SK-N-SH treated with all-trans-retinoic acid at 6 μM for 48 hours (cell line): ENCODE data around the gene MPZL3.

Experiments used
- ATAC-seq: fragments of 200-7000 bp; cut with Tn5 transposase; 3 replicates; pipeline ENCODE4 v1.9.1; 2020; ENCODE audit warnings: mild to moderate bottlenecking, moderate library complexity
- ARNTL ChIP-seq: fragments of 450-650 bp; formaldehyde crosslinking; IDR thresholded peaks from 2 replicates; pipeline ENCODE4 v1.5.0; 2020; ENCODE audit warnings: low read depth, mild to moderate bottlenecking, moderate library complexity, borderline replicate concordance
- BACH2 ChIP-seq: fragments of 250-450 bp; sonication (Bioruptor Pico); IDR thresholded peaks from 2 replicates; pipeline ENCODE4 v1.9.0; 2021; ENCODE audit warnings: mild to moderate bottlenecking, borderline replicate concordance
- CSDC2 ChIP-seq: fragments of 250-450 bp; sonication (Bioruptor Pico); IDR thresholded peaks from 2 replicates; pipeline ENCODE4 v1.5.0; 2020; ENCODE audit warnings: mild to moderate bottlenecking, moderate library complexity
- ESRRG ChIP-seq: fragments of 250-450 bp; sonication (Bioruptor Pico); IDR thresholded peaks from 2 replicates; pipeline ENCODE4 v1.6.1; 2021; ENCODE audit warnings: mild to moderate bottlenecking
- ISL1 ChIP-seq: fragments of 250-450 bp; sonication (Bioruptor Pico); IDR thresholded peaks from 2 replicates; pipeline ENCODE4 v2.1.2; 2022; ENCODE audit warnings: mild to moderate bottlenecking, moderate library complexity
- OSR1 ChIP-seq: fragments of 250-450 bp; sonication (Bioruptor Pico); IDR thresholded peaks from 2 replicates; pipeline ENCODE4 v1.8.0; 2022; ENCODE audit warnings: moderate library complexity, mild to moderate bottlenecking, inconsistent platforms
- PPARA ChIP-seq: fragments of 250-450 bp; sonication (Bioruptor Pico); IDR thresholded peaks from 2 replicates; pipeline ENCODE4 v1.5.0; 2020; ENCODE audit warnings: mild to moderate bottlenecking, borderline replicate concordance
- SNAI2 ChIP-seq: fragments of 250-450 bp; sonication (Bioruptor Pico); IDR thresholded peaks from 2 replicates; pipeline ENCODE4 v1.5.0; 2020; ENCODE audit warnings: mild to moderate bottlenecking, moderate library complexity
- TOX ChIP-seq: fragments of 250-450 bp; sonication (Bioruptor Pico); IDR thresholded peaks from 2 replicates; pipeline ENCODE4 v1.8.0; 2021; ENCODE audit warnings: mild to moderate bottlenecking, moderate library complexity, borderline replicate concordance
- ZC3H10 ChIP-seq: fragments of 250-450 bp; sonication (Bioruptor Pico); IDR thresholded peaks from 2 replicates; pipeline ENCODE4 v1.5.1; 2021; ENCODE audit warnings: mild to moderate bottlenecking, moderate library complexity
- ZFP3 ChIP-seq: fragments of 250-450 bp; sonication (Bioruptor Pico); IDR thresholded peaks from 2 replicates; pipeline ENCODE4 v1.5.0; 2020; ENCODE audit warnings: mild to moderate bottlenecking, moderate library complexity
- ZNF565 ChIP-seq: fragments of 450-650 bp; formaldehyde crosslinking; conservative IDR thresholded peaks from 2 replicates; pipeline ENCODE4 v1.5.0; 2020; ENCODE audit warnings: low read depth, mild to moderate bottlenecking, moderate library complexity
- ZNF70 ChIP-seq: fragments of 450-650 bp; formaldehyde crosslinking; IDR thresholded peaks from 2 replicates; pipeline ENCODE4 v1.5.0; 2020; ENCODE audit warnings: mild to moderate bottlenecking, moderate library complexity
- ZNF8 ChIP-seq: fragments of 450-650 bp; formaldehyde crosslinking; IDR thresholded peaks from 2 replicates; pipeline ENCODE4 v1.5.0; 2020; ENCODE audit warnings: mild to moderate bottlenecking, moderate library complexity
- TF ChIP-seq, protein P1 (sequence below): fragments of 250-450 bp; sonication (Bioruptor Pico); IDR thresholded peaks from 2 replicates; pipeline ENCODE4 v1.5.1; 2021; ENCODE audit warnings: mild to moderate bottlenecking, moderate library complexity
- TF ChIP-seq, protein P2 (sequence below): fragments of 250-450 bp; sonication (Bioruptor Pico); IDR thresholded peaks from 2 replicates; pipeline ENCODE4 v1.5.1; 2020; ENCODE audit warnings: low read depth, mild to moderate bottlenecking, moderate library complexity
- TF ChIP-seq, protein P3 (sequence below): fragments of 250-450 bp; sonication (Bioruptor Pico); IDR thresholded peaks from 2 replicates; pipeline ENCODE4 v1.8.0; 2020; ENCODE audit warnings: mild to moderate bottlenecking, moderate library complexity, borderline replicate concordance

Gene MPZL3

DNA sequence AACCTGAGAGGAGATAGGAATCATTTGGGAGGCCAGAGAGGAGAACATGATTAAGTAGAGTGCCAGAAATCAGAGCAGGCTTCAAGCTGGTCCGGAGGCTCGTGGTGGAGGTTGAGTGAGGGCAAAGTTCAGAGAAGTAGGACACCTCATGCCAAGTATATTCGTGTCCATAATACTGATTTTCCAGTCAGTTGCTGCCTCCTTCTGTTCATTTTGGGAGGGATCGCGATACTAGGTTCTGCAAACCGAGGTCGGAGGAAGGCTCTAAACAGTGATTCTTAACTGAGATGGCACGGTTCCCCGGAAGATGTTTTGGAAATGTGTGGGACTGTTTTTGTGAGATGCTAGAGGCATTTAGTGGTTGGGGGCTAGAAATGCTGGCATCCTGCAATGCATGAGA is 38.8 kb upstream of the MPZL3 start (continued):
- TF ChIP-seq, protein P1, sequence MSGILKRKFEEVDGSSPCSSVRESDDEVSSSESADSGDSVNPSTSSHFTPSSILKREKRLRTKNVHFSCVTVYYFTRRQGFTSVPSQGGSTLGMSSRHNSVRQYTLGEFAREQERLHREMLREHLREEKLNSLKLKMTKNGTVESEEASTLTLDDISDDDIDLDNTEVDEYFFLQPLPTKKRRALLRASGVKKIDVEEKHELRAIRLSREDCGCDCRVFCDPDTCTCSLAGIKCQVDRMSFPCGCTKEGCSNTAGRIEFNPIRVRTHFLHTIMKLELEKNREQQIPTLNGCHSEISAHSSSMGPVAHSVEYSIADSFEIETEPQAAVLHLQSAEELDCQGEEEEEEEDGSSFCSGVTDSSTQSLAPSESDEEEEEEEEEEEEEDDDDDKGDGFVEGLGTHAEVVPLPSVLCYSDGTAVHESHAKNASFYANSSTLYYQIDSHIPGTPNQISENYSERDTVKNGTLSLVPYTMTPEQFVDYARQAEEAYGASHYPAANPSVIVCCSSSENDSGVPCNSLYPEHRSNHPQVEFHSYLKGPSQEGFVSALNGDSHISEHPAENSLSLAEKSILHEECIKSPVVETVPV (CRISPR knock-in tag): no peak
- TF ChIP-seq, all 23 proteins: peak for 0

DNA sequence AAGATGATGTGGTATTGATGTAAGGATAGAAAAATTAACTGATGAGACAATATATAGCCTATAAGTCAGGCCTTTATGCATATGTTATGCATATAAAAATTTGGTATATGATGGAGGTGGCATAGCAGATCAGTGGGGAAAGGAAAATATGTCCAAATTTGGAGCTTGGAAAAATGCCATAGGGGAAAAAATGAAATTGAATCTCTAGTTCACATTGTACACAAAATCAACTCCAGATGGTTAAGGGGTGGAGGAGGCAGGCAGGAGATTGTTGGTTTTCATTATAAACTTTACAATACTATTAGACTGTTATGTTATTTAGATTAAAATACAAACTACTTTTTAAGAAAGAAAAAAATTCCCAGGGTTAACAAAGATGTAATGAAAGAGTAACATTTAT is 37.2 kb upstream of the MPZL3 start:
- ATAC-seq: no peak
- TF ChIP-seq ZNF70 (CRISPR knock-in tag) (no peak), ZNF8 (CRISPR knock-in tag) (no peak), BACH2 (CRISPR knock-in tag) (no peak)
- TF ChIP-seq, protein P1 (CRISPR knock-in tag): no peak
- TF ChIP-seq, protein P2, sequence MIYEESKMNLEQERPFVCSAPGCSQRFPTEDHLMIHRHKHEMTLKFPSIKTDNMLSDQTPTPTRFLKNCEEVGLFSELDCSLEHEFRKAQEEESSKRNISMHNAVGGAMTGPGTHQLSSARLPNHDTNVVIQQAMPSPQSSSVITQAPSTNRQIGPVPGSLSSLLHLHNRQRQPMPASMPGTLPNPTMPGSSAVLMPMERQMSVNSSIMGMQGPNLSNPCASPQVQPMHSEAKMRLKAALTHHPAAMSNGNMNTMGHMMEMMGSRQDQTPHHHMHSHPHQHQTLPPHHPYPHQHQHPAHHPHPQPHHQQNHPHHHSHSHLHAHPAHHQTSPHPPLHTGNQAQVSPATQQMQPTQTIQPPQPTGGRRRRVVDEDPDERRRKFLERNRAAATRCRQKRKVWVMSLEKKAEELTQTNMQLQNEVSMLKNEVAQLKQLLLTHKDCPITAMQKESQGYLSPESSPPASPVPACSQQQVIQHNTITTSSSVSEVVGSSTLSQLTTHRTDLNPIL (CRISPR knock-in tag): no peak

DNA sequence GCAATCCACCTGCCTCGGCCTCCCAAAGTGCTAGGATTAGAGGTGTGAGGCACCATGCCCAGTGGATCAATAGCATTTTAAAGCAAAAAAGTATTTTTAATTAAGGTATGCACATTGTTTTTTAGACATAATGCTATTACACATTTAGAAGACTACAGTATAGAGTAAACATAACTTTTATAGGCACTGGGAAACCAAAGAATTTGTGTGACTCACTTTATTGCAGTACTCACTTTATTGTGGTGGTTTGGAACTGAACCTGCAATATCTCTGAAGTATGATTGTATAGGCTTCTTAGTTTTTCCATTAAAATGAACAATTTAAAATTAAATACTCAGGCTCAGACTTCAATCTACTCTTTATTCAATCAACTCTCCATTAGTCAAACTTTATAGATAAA is 34.8 kb upstream of the MPZL3 start:
- TF ChIP-seq ESRRG (no peak), ZC3H10 (CRISPR knock-in tag) (no peak), ARNTL (CRISPR knock-in tag) (no peak), OSR1 (CRISPR knock-in tag) (no peak), SNAI2 (CRISPR knock-in tag) (no peak), PPARA (no peak), ZFP3 (no peak), TOX (CRISPR knock-in tag) (no peak), ZNF565 (CRISPR knock-in tag) (no peak), ZNF8 (CRISPR knock-in tag) (no peak), ISL1 (CRISPR knock-in tag) (no peak), CSDC2 (CRISPR knock-in tag) (no peak), ZNF70 (CRISPR knock-in tag) (no peak)
- TF ChIP-seq, protein P3, sequence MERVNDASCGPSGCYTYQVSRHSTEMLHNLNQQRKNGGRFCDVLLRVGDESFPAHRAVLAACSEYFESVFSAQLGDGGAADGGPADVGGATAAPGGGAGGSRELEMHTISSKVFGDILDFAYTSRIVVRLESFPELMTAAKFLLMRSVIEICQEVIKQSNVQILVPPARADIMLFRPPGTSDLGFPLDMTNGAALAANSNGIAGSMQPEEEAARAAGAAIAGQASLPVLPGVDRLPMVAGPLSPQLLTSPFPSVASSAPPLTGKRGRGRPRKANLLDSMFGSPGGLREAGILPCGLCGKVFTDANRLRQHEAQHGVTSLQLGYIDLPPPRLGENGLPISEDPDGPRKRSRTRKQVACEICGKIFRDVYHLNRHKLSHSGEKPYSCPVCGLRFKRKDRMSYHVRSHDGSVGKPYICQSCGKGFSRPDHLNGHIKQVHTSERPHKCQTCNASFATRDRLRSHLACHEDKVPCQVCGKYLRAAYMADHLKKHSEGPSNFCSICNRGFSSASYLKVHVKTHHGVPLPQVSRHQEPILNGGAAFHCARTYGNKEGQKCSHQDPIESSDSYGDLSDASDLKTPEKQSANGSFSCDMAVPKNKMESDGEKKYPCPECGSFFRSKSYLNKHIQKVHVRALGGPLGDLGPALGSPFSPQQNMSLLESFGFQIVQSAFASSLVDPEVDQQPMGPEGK: no peak
- TF ChIP-seq, protein P1 (CRISPR knock-in tag): no peak
- TF ChIP-seq, all 23 proteins: peak for 0
- no peak for ATAC-seq

DNA sequence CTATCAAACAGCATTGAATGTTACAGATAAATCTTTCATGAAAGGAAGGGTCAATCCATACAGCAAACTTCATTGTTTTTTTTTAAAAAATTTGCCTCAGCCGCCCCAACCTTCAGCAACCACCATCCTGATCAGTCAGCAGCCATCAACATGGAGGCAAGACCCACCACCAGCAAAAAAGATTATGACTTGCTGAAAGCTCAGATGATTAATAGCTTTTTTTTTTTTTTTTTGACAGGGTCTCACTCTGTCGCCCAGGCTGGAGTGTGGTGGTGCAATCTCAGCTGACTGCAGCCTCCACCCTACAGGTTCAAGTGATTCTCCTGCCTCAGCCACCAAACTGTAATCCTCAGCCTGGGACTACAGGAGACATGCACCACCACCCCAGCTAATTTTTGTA is 34.4 kb upstream of the MPZL3 start:
- TF ChIP-seq ZNF70 (CRISPR knock-in tag): no peak
- no peak for TF ChIP-seq ZC3H10 (CRISPR knock-in tag)
- TF ChIP-seq PPARA: no peak
- TF ChIP-seq, protein P2 (CRISPR knock-in tag): no peak
- TF ChIP-seq ISL1 (CRISPR knock-in tag): no peak
- TF ChIP-seq TOX (CRISPR knock-in tag): no peak
- no peak for TF ChIP-seq ZFP3
- TF ChIP-seq, protein P1 (CRISPR knock-in tag): no peak
- TF ChIP-seq ZNF8 (CRISPR knock-in tag): no peak
- TF ChIP-seq, all 23 proteins: peak for 0
- ATAC-seq: no peak
